ENCODE measurements around the gene INTU.

DNA sequence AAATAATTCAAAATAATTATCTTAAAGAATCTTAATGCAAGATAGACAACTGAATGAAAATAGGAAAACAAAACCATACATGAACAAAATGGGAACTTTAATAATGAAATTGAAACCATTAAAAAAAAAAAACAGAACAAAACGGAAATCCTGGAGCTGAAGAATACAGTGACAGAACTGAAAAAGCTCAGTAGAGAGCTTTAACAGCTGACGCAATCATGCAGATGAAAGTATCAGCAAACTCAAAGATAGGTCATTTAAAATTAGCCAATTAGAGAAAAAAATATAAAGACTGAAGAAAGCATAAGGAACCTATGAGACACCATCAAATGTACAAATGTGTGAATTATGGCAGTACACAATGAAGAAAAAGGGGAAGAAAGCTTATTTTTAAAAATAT is 116.2 kb downstream of the INTU start:
- TF ChIP-seq EZH2 (IDR thresholded peaks at IDR 0.05; ENCODE audit: borderline replicate concordance, low read depth, low read length): no peak
- TF ChIP-seq KAT8 (IDR thresholded peaks at IDR 0.05; ENCODE audit: low read depth): no peak
